Mucosa of rectum (tissue), 2 donors: Measurements from ENCODE around the gene GPR55.

Source experiments
- H3K27ac ChIP-seq, 2 donors: one replicate each; pipeline ENCODE4 v1.7.0; 2013; ENCODE audit warnings: inconsistent platforms in 2 of 2, low read depth in 2 of 2, low read length in 2 of 2
- H3K27me3 ChIP-seq, 2 donors: one replicate each; pipeline ENCODE4 v1.7.0; 2013; ENCODE audit warnings: low read length in 2 of 2; ENCODE audit not compliant: control insufficient read depth in 2 of 2, insufficient read depth in 2 of 2
- H3K36me3 ChIP-seq, 2 donors: one replicate each; pipeline ENCODE4 v1.7.0; 2013; ENCODE audit warnings: low read length in 2 of 2; ENCODE audit not compliant: control insufficient read depth in 2 of 2, insufficient read depth in 2 of 2
- H3K4me1 ChIP-seq, 2 donors: one replicate each; pipeline ENCODE4 v1.7.0; 2013; ENCODE audit warnings: low read length in 2 of 2, mild to moderate bottlenecking in 1 of 2; ENCODE audit not compliant: control insufficient read depth in 2 of 2, insufficient read depth in 2 of 2
- H3K4me3 ChIP-seq, 2 donors: one replicate each; pipeline ENCODE4 v1.7.0; 2013; ENCODE audit warnings: low read length in 2 of 2
- H3K9ac ChIP-seq, 2 donors: one replicate each; pipeline ENCODE4 v1.7.0; 2013; ENCODE audit warnings: low read length in 2 of 2, low read depth in 1 of 2, mild to moderate bottlenecking in 1 of 2
- H3K9me3 ChIP-seq, 2 donors: one replicate each; pipeline ENCODE4 v1.7.0; 2013; ENCODE audit warnings: low read length in 2 of 2; ENCODE audit not compliant: control insufficient read depth in 2 of 2
- donor health status: healthy.
- donor health status: Normal muscosa, but diverticular disease.

Gene GPR55

GRCh38 chr2:230934231-230935129, 9.4 kb upstream of the GPR55 start:
- Histone ChIP-seq H3K27ac (no peak overlapping the region), H3K4me1 (no peaks in the 10 kb centered on the region), H3K27me3 (no peaks in the 10 kb centered on the region)

GRCh38 chr2:230933521-230934180, 8.6 kb upstream of the GPR55 start:
- H3K36me3 ChIP-seq, result no peaks in the 10 kb centered on the region
- no peaks in the 10 kb centered on the region for H3K27me3 ChIP-seq
- no peak overlapping the region for H3K27ac ChIP-seq

More at GRCh38 chr2:230934231-230935129, 9.4 kb upstream of the GPR55 start:
- no peaks in the 10 kb centered on the region for H3K9me3 ChIP-seq
- no peaks in the 10 kb centered on the region for H3K36me3 ChIP-seq
- H3K9ac ChIP-seq, result no peak overlapping the region
- H3K4me3 ChIP-seq, result no peak overlapping the region

GRCh38 chr2:230932556-230933511, 7.8 kb upstream of the GPR55 start:
- Histone ChIP-seq H3K27me3 (no peaks in the 10 kb centered on the region), H3K4me1 (no peaks in the 10 kb centered on the region), H3K4me3 (no peak overlapping the region), H3K27ac (no peak overlapping the region), H3K9ac (no peak overlapping the region), H3K36me3 (no peaks in the 10 kb centered on the region), H3K9me3 (no peaks in the 10 kb centered on the region)

More at GRCh38 chr2:230933521-230934180, 8.6 kb upstream of the GPR55 start:
- no peak overlapping the region for H3K9ac ChIP-seq
- H3K4me1 ChIP-seq, result no peaks in the 10 kb centered on the region
- no peak overlapping the region for H3K4me3 ChIP-seq
- no peaks in the 10 kb centered on the region for H3K9me3 ChIP-seq

GRCh38 chr2:230931556-230932231, 6.7 kb upstream of the GPR55 start:
- Histone ChIP-seq H3K4me3 (no peak overlapping the region), H3K9ac (no peak overlapping the region), H3K27ac (no peak overlapping the region), H3K27me3 (no peaks in the 10 kb centered on the region), H3K36me3 (no peaks in the 10 kb centered on the region), H3K4me1 (no peaks in the 10 kb centered on the region), H3K9me3 (no peaks in the 10 kb centered on the region)

GRCh38 chr2:230930928-230931555, 6.0 kb upstream of the GPR55 start:
- H3K9me3 ChIP-seq, result no peaks in the 10 kb centered on the region
- no peaks in the 10 kb centered on the region for H3K27me3 ChIP-seq
- no peak overlapping the region for H3K9ac ChIP-seq
- H3K36me3 ChIP-seq, result no peaks in the 10 kb centered on the region
- no peak overlapping the region for H3K27ac ChIP-seq
- H3K4me1 ChIP-seq, result no peaks in the 10 kb centered on the region
- H3K4me3 ChIP-seq, result no peak overlapping the region

GRCh38 chr2:230930149-230930780, 5.2 kb upstream of the GPR55 start:
- Histone ChIP-seq H3K27me3 (no peaks in the 10 kb centered on the region), H3K9me3 (no peaks in the 10 kb centered on the region), H3K36me3 (no peaks in the 10 kb centered on the region), H3K4me3 (no peak overlapping the region), H3K4me1 (no peaks in the 10 kb centered on the region), H3K9ac (no peak overlapping the region), H3K27ac (no peak overlapping the region)

GRCh38 chr2:230929381-230930148, 4.5 kb upstream of the GPR55 start:
- Histone ChIP-seq H3K36me3 (no peaks in the 10 kb centered on the region), H3K27me3 (no peaks in the 10 kb centered on the region), H3K9me3 (no peaks in the 10 kb centered on the region), H3K9ac (no peak overlapping the region), H3K4me3 (no peak overlapping the region), H3K4me1 (no peaks in the 10 kb centered on the region), H3K27ac (no peak overlapping the region)

GRCh38 chr2:230928701-230929380, 3.8 kb upstream of the GPR55 start:
- no peaks in the 10 kb centered on the region for H3K4me1 ChIP-seq
- H3K27ac ChIP-seq, result no peak overlapping the region
- H3K9me3 ChIP-seq, result no peaks in the 10 kb centered on the region
- H3K9ac ChIP-seq, result no peak overlapping the region
- H3K4me3 ChIP-seq, result no peak overlapping the region
- no peaks in the 10 kb centered on the region for H3K36me3 ChIP-seq
- no peaks in the 10 kb centered on the region for H3K27me3 ChIP-seq
